Ascending aorta (tissue), 2 donors: ENCODE data around the gene MBD3L2. TPM values are rescaled to one million over a fixed set of nuclear protein-coding genes. Genes with fewer than 3 reads are reported as not detected.

ENCODE experiments used
- DNase-seq, 2 donors: peaks; one replicate each; pipeline ENCODE4 v3.0.0-alpha.2; 2019; ENCODE audit warnings: low spot score in 2 of 2
- H3K27ac ChIP-seq, 2 donors: fragments of 200-600 bp; sonication (generic); one replicate each; pipeline ENCODE4 v1.5.1; 2016 to 2017; ENCODE audit warnings: mild to moderate bottlenecking in 1 of 2
- H3K27me3 ChIP-seq: fragments of 200-600 bp; sonication (generic); one replicate; pipeline ENCODE4 v1.5.1; 2017
- H3K36me3 ChIP-seq, 2 donors: fragments of 200-600 bp; sonication (generic); one replicate each; pipeline ENCODE4 v1.5.1; 2016
- H3K4me1 ChIP-seq, 2 donors: fragments of 200-600 bp; sonication (generic); one replicate each; pipeline ENCODE4 v1.5.1; 2016 to 2017; ENCODE audit warnings: mild to moderate bottlenecking in 1 of 2
- H3K4me3 ChIP-seq, 2 donors: fragments of 200-600 bp; sonication (generic); one replicate each; pipeline ENCODE4 v1.5.1; 2016 to 2017; ENCODE audit warnings: mild to moderate bottlenecking in 1 of 2
- H3K9me3 ChIP-seq, 2 donors: fragments of 200-600 bp; sonication (generic); one replicate each; pipeline ENCODE4 v1.5.1; 2016
- intact Hi-C: fragments of 100-400 bp; cut with DNase I; formaldehyde crosslinking; loops from one replicate; pipeline ENCODE4 v1.15.1; 2023
- total RNA-seq: library from RNA; depleted of rRNA; stranded (reverse); fragments of >200 nt; gene quantifications from one replicate; pipeline ENCODE4 v1.1.0, GENCODE V29; 2016
- TF ChIP-seq, protein P1 (sequence below), 3 experiments: fragments of 200-600 bp in 2 of 3; fragments of 450-650 bp in 1 of 3; sonication (generic) in 2 of 3; IDR thresholded peaks; one replicate each; pipeline ENCODE4 v1.5.1; 2016 to 2019; ENCODE audit warnings: antibody characterized with exemption in 3 of 3, mild to moderate bottlenecking in 1 of 3, moderate library complexity in 1 of 3

Gene MBD3L2
- total RNA-seq, 1 donor from 2014 or later = not detected

DNA sequence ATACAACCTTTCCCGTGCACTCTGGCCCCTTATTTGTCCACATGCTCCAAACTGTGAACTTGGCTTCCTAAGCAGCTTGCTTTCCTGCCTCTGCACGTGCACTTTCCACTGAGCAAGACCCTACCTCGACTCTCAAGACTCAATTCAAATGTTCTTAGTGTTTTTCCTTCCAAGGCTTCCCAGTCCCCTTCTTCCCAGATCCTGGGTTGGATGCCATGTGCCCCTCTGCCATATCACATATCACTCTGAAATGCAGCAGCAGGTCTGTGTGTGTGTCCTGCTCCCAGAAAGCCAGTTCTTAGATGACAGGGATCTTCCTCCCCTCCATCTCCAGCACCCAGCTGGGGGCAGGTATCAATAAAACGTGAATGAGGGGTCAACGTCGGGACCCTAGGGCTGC, 23.4 kb downstream of the MBD3L2 start:
- no peak for DNase-seq
- TF ChIP-seq, protein P1, sequence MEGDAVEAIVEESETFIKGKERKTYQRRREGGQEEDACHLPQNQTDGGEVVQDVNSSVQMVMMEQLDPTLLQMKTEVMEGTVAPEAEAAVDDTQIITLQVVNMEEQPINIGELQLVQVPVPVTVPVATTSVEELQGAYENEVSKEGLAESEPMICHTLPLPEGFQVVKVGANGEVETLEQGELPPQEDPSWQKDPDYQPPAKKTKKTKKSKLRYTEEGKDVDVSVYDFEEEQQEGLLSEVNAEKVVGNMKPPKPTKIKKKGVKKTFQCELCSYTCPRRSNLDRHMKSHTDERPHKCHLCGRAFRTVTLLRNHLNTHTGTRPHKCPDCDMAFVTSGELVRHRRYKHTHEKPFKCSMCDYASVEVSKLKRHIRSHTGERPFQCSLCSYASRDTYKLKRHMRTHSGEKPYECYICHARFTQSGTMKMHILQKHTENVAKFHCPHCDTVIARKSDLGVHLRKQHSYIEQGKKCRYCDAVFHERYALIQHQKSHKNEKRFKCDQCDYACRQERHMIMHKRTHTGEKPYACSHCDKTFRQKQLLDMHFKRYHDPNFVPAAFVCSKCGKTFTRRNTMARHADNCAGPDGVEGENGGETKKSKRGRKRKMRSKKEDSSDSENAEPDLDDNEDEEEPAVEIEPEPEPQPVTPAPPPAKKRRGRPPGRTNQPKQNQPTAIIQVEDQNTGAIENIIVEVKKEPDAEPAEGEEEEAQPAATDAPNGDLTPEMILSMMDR (IDR thresholded peaks at IDR 0.05) = no peak
- Histone ChIP-seq H3K4me3 (no peak overlapping the region), H3K36me3 (peaks cover 64 to 65% of the 10 kb centered on the region in 2 donors), H3K27me3 (no peaks in the 10 kb centered on the region), H3K4me1 (peaks cover 0 to 6% of the 10 kb centered on the region in 2 donors), H3K9me3 (peaks cover 15 to 28% of the 10 kb centered on the region in 2 donors), H3K27ac (no peak overlapping the region)
- intact Hi-C loops = no loop called here

DNA sequence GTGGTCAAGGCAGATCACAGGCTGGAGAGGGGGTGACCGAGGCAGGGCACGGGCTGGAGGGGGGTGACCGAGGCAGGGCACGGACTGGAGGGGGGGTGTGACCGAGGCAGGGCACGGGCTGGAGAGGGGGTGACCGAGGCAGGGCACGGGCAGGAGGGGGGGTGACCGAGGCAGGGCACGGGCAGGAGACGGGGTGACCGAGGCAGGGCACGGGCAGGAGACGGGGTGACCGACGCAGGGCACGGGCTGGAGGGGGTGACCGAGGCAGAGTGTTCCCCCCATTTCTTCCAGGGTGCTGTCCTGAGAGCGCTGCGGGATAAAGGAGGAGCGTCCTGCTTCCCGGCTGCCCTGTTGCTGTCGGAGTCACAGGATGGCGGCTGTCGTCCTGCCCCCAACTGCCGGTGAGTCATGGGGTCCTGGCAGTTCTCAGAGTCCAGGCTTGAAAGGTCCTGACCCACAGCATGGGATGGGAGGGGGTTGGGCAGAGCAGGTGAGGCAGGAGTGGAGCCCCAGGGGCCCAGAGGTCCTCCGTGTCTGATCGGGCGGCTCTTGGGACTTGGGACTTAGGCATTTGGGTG, 25.7 kb downstream of the MBD3L2 start:
- Histone ChIP-seq H3K4me1 (peaks cover 0 to 6% of the 10 kb centered on the region in 2 donors), H3K9me3 (peaks cover 38 to 51% of the 10 kb centered on the region in 2 donors), H3K36me3 (peaks cover 86 to 88% of the 10 kb centered on the region in 2 donors), H3K27ac (no peak overlapping the region), H3K4me3 (no peak overlapping the region), H3K27me3 (no peaks in the 10 kb centered on the region)
- DNase-seq = no peak
- TF ChIP-seq, protein P1 (IDR thresholded peaks at IDR 0.05) = no peak
- intact Hi-C loops = no loop called here

DNA sequence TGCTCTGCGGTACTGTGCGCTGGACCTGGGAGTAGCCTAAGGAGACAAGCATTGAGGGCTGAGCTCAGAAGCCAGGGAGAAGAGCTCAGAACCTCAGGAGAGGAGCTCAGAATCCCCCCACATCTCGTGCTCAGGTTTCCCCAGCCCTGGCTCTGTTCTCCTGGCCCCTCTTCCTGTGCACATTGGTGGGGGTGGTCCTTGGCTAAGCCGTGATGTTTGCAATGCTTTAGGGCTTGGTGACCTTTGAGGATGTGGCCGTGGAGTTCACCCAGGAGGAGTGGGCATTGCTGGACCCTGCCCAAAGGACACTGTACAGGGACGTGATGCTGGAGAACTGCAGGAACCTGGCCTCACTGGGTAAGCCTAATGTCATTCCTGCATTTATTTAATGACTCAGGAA, 27.0 kb downstream of the MBD3L2 start:
- Histone ChIP-seq H3K27ac (no peak overlapping the region), H3K9me3 (peaks cover 51 to 64% of the 10 kb centered on the region in 2 donors), H3K4me3 (no peak overlapping the region), H3K36me3 (peaks cover 96 to 97% of the 10 kb centered on the region in 2 donors), H3K4me1 (no peaks in the 10 kb centered on the region), H3K27me3 (no peaks in the 10 kb centered on the region)
- intact Hi-C loops = no loop called here
- no peak for DNase-seq
- TF ChIP-seq, protein P1 (IDR thresholded peaks at IDR 0.05) = no peak

DNA sequence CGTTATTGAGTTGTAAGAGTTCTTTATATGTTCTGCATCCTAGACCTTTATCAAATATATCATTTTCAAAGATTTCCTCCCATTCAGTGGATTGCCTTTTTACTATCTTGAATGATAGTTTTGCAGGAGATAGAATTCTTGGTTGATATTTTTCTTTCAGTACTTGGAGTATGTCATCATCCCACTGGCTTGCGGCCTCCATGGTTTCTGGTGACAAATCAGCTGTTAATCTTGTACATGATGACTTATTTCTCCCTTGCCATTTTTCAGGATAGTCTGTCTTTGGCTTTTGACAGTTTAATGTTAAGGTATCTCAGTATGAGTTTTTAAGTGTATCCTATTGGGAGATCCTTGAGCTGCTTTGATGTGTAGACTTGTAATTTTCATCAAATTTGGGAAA, 28.9 kb downstream of the MBD3L2 start:
- TF ChIP-seq, protein P1 (IDR thresholded peaks at IDR 0.05) = no peak
- H3K9me3 ChIP-seq = peaks cover 69 to 83% of the 10 kb centered on the region in 2 donors
- no peak for DNase-seq
- H3K27me3 ChIP-seq = no peaks in the 10 kb centered on the region
- H3K27ac ChIP-seq = no peak overlapping the region
- H3K4me1 ChIP-seq = no peaks in the 10 kb centered on the region
- intact Hi-C loops = no loop called here
- H3K4me3 ChIP-seq = no peak overlapping the region
- H3K36me3 ChIP-seq = peaks cover 100% of the 10 kb centered on the region in 2 donors

DNA sequence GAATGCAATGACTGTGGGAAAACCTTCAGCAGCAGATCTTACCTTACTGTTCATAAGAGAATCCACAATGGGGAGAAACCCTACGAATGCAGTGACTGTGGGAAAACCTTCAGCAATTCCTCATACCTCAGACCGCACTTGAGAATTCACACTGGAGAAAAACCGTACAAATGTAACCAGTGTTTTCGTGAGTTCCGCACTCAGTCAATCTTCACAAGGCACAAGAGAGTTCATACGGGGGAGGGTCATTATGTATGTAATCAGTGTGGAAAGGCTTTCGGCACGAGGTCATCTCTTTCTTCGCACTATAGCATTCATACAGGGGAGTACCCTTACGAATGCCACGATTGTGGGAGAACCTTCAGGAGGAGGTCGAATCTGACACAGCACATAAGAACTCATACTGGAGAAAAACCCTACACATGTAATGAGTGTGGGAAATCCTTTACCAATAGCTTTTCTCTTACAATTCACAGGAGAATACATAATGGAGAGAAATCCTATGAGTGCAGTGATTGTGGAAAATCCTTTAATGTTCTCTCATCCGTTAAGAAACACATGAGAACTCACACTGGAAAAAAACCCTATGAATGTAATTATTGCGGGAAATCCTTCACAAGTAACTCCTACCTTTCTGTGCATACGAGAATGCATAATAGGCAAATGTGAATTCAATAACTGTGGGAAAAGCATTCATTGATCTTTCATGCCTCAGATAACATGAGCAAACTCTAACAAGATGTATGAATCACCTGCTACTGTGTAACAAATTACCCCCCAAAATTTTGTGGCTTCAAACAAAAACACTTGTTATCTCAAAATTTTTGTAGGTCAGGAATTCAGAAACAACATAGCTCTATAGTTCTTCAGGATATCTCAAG, 34.2 kb downstream of the MBD3L2 start:
- intact Hi-C loops = no loop called here
- H3K36me3 ChIP-seq = peaks cover 72 to 82% of the 10 kb centered on the region in 2 donors
- no peaks in the 10 kb centered on the region for H3K4me1 ChIP-seq
- TF ChIP-seq, protein P1 (IDR thresholded peaks at IDR 0.05) = no peak
- DNase-seq = no peak
- H3K27ac ChIP-seq = no peak overlapping the region
- peaks cover 97 to 100% of the 10 kb centered on the region in 2 donors for H3K9me3 ChIP-seq
- no peaks in the 10 kb centered on the region for H3K27me3 ChIP-seq
- H3K4me3 ChIP-seq = peak overlapping the region in 1 of 2 donors; percentile 12
